ENCODE data around the gene BAIAP2L1.

BAIAP2L1 gene

GRCh38 chr7:98293746-98294145 is 107.1 kb downstream of the BAIAP2L1 start:
- DNase-seq (ENCODE audit: low read depth), result no peak

GRCh38 chr7:98293265-98293664 is 107.6 kb downstream of the BAIAP2L1 start:
- no peak for DNase-seq (ENCODE audit: low read depth)

GRCh38 chr7:98291717-98292116 is 109.2 kb downstream of the BAIAP2L1 start:
- no peak for DNase-seq (ENCODE audit: low read depth)

- no peak for DNase-seq (ENCODE audit: low read depth)
Observed at GRCh38 chr7:98289333-98289875, 111.5 kb downstream of the BAIAP2L1 start.

GRCh38 chr7:98288064-98288823 is 112.6 kb downstream of the BAIAP2L1 start:
- no peak for DNase-seq (ENCODE audit: low read depth)

- DNase-seq (ENCODE audit: low read depth), result no peak
Observed at GRCh38 chr7:98287486-98287959, 113.4 kb downstream of the BAIAP2L1 start.

GRCh38 chr7:98286701-98287485 is 114.0 kb downstream of the BAIAP2L1 start:
- DNase-seq (ENCODE audit: low read depth), result no peak

GRCh38 chr7:98286093-98286539 is 114.8 kb downstream of the BAIAP2L1 start:
- DNase-seq (ENCODE audit: low read depth), result no peak

- DNase-seq (ENCODE audit: low read depth), result no peak
Observed at GRCh38 chr7:98285157-98286092, 115.5 kb downstream of the BAIAP2L1 start.

GRCh38 chr7:98284335-98285036 is 116.4 kb downstream of the BAIAP2L1 start:
- no peak for DNase-seq (ENCODE audit: low read depth)

- no peak for DNase-seq (ENCODE audit: low read depth)
Observed at GRCh38 chr7:98283887-98284222, 117.0 kb downstream of the BAIAP2L1 start.

- DNase-seq (ENCODE audit: low read depth), result peak; percentile 73
Observed at GRCh38 chr7:98283127-98283886, 117.6 kb downstream of the BAIAP2L1 start.

- DNase-seq (ENCODE audit: low read depth), result no peak
Observed at GRCh38 chr7:98282703-98283102, 118.2 kb downstream of the BAIAP2L1 start.

GRCh38 chr7:98281757-98282606 is 118.9 kb downstream of the BAIAP2L1 start:
- no peak for DNase-seq (ENCODE audit: low read depth)

GRCh38 chr7:98280791-98281756 is 119.8 kb downstream of the BAIAP2L1 start, which contains the start of gene BRI3:
Gene BRI3, plus strand, starts transcription at chr7:98281686. Its CDS starts 110 bp downstream, at chr7:98281796.
- DNase-seq (ENCODE audit: low read depth), result peak; percentile 73

- DNase-seq (ENCODE audit: low read depth), result no peak
Observed at GRCh38 chr7:98280296-98280695, 120.6 kb downstream of the BAIAP2L1 start.

- DNase-seq (ENCODE audit: low read depth), result no peak
Observed at GRCh38 chr7:98278936-98279335, 122.0 kb downstream of the BAIAP2L1 start.

- no peak for DNase-seq (ENCODE audit: low read depth)
Observed at GRCh38 chr7:98278408-98278807, 122.5 kb downstream of the BAIAP2L1 start.

Measured in amniotic epithelial cell (primary cell).